GM21526 (cell line): ENCODE measurements around the gene DNAJC13.

Experiments
- ATAC-seq: cut with Tn5 transposase; IDR thresholded peaks from one replicate; pipeline ENCODE4 v1.9.1; 2021; ENCODE audit warnings: moderate library complexity; ENCODE audit not compliant: unreplicated experiment, low FRiP score

The DNAJC13 gene

GRCh38 chr3:132570016-132570415, 152.7 kb downstream of the DNAJC13 start:
- no peak for ATAC-seq

GRCh38 chr3:132573797-132574211, 156.5 kb downstream of the DNAJC13 start:
- ATAC-seq = no peak

- ATAC-seq = no peak
Observed at GRCh38 chr3:132587401-132587800, 170.1 kb downstream of the DNAJC13 start.
